HepG2 (cell line): ENCODE results near the gene PRSS22. TPM values are rescaled to one million over a fixed set of nuclear protein-coding genes. Genes with fewer than 3 reads are reported as not detected.

Experiments
- ELF1 ChIP-seq: sonication (generic); formaldehyde crosslinking; IDR thresholded peaks from 2 replicates; pipeline ENCODE4 v1.4.0; 2020; ENCODE audit warnings: missing genetic modification reagents
- GATAD1 ChIP-seq: IDR thresholded peaks from 2 replicates; pipeline ENCODE4 v1.6.1; 2016; ENCODE audit warnings: missing genetic modification reagents, missing compliant biosample characterization
- HES4 ChIP-seq: sonication (generic); formaldehyde crosslinking; IDR thresholded peaks from 2 replicates; pipeline ENCODE4 v1.9.0; 2021; ENCODE audit warnings: mild to moderate bottlenecking, missing genetic modification reagents, borderline replicate concordance
- HIVEP1 ChIP-seq: sonication (generic); formaldehyde crosslinking; IDR thresholded peaks from 2 replicates; pipeline ENCODE4 v1.4.0; 2020; ENCODE audit warnings: mild to moderate bottlenecking, missing genetic modification reagents
- IKZF1 ChIP-seq: fragments of 450-650 bp; IDR thresholded peaks from 2 replicates; pipeline ENCODE4 v1.7.1; 2016
- NFE2L1 ChIP-seq: sonication (generic); formaldehyde crosslinking; IDR thresholded peaks from 2 replicates; pipeline ENCODE4 v1.4.0; 2020; ENCODE audit warnings: missing genetic modification reagents, mild to moderate bottlenecking, borderline replicate concordance
- RNF2 ChIP-seq: fragments of 450-650 bp; conservative IDR thresholded peaks from 2 replicates; pipeline ENCODE4 v1.6.1; 2016; ENCODE audit warnings: low read depth
- SIN3A ChIP-seq: IDR thresholded peaks from 2 replicates; pipeline ENCODE4 v1.6.1; 2011; ENCODE audit warnings: low read depth, mild to moderate bottlenecking, control low read depth, low read length, borderline replicate concordance
- TBX2 ChIP-seq: sonication (generic); formaldehyde crosslinking; IDR thresholded peaks from 2 replicates; pipeline ENCODE4 v1.5.0; 2020; ENCODE audit warnings: missing genetic modification reagents, mild to moderate bottlenecking, borderline replicate concordance
- XRCC5 ChIP-seq: fragments of 200-400 bp; formaldehyde crosslinking; optimal IDR thresholded peaks from 2 replicates; pipeline ENCODE3; 2017; ENCODE audit warnings: mild to moderate bottlenecking, low read length
- ZBTB1 ChIP-seq: sonication (generic); formaldehyde crosslinking; IDR thresholded peaks from 2 replicates; pipeline ENCODE4 v1.4.0; 2020; ENCODE audit warnings: missing genetic modification reagents, borderline replicate concordance
- ZFP1 ChIP-seq: IDR thresholded peaks from 2 replicates; pipeline ENCODE4 v1.6.1; 2016
- ZNF256 ChIP-seq: sonication (generic); formaldehyde crosslinking; conservative IDR thresholded peaks from 2 replicates; pipeline ENCODE4 v1.4.0; 2020; ENCODE audit warnings: missing genetic modification reagents
- ZNF501 ChIP-seq: sonication (generic); formaldehyde crosslinking; IDR thresholded peaks from 2 replicates; pipeline ENCODE4 v1.5.1; 2020; ENCODE audit warnings: mild to moderate bottlenecking, moderate library complexity, missing genetic modification reagents
- ZNF7 ChIP-seq: IDR thresholded peaks from 2 replicates; pipeline ENCODE4 v1.6.1; 2016; ENCODE audit warnings: missing biosample characterization, missing genetic modification reagents
- ZSCAN30 ChIP-seq: sonication (generic); formaldehyde crosslinking; IDR thresholded peaks from 2 replicates; pipeline ENCODE4 v1.5.0; 2020; ENCODE audit warnings: mild to moderate bottlenecking, missing genetic modification reagents
- polyA plus RNA-seq, 8 experiments: library from polyadenylated mRNA; depleted of rRNA in 3 of 8; stranded (reverse) in 7 of 8; unstranded in 1 of 8; fragments of >200 nt; fragmentation: Illumina TruSeq in 4 of 8; extraction: Trizol in 4 of 8; gene quantifications; 2 replicates each; pipeline versions ENCODE4 v1.2.1 to v1.2.3, GENCODE V29; 2011 to 2016; ENCODE audit warnings: low read depth in 4 of 8, missing spikeins in 1 of 8, mixed read lengths in 1 of 8; ENCODE audit not compliant: insufficient read depth in 1 of 8
- total RNA-seq, 5 experiments: library from RNA; depleted of rRNA; stranded (reverse); fragments of >200 nt; fragmentation: Illumina TruSeq; extraction: Trizol; gene quantifications; 2 replicates each; pipeline ENCODE4 v1.2.3, GENCODE V29; 2016; ENCODE audit warnings: low read depth in 1 of 5
- TF ChIP-seq, protein P1 (sequence below), 2 experiments: IDR thresholded peaks; 2 replicates each; pipeline ENCODE4 v1.6.1; 2011 to 2012; ENCODE audit warnings: low read length in 2 of 2, borderline replicate concordance in 1 of 2, low read depth in 1 of 2, mild to moderate bottlenecking in 1 of 2, moderate library complexity in 1 of 2
- TF ChIP-seq, protein P2 (sequence below), 2 experiments: fragments of 450-650 bp in 1 of 2; sonication (generic) in 1 of 2; formaldehyde crosslinking; IDR thresholded peaks; 2 replicates each; pipeline versions ENCODE4 v1.5.0 to v1.8.0; 2020 to 2022; ENCODE audit warnings: mild to moderate bottlenecking in 1 of 2, missing genetic modification reagents in 1 of 2
- TF ChIP-seq, protein P3 (sequence below): sonication (generic); formaldehyde crosslinking; IDR thresholded peaks from 2 replicates; pipeline ENCODE4 v1.4.0; 2020; ENCODE audit warnings: missing genetic modification reagents, borderline replicate concordance
- TF ChIP-seq, protein P4 (sequence below): sonication (generic); formaldehyde crosslinking; IDR thresholded peaks from 2 replicates; pipeline ENCODE4 v1.5.0; 2020; ENCODE audit warnings: missing genetic modification reagents

The PRSS22 gene
- total and polyA plus RNA-seq, 2 of the 13 experiments (the other 11 are each of a cell fraction or from before 2014, with no cell fraction given): 0.24 to 0.32 TPM

DNA sequence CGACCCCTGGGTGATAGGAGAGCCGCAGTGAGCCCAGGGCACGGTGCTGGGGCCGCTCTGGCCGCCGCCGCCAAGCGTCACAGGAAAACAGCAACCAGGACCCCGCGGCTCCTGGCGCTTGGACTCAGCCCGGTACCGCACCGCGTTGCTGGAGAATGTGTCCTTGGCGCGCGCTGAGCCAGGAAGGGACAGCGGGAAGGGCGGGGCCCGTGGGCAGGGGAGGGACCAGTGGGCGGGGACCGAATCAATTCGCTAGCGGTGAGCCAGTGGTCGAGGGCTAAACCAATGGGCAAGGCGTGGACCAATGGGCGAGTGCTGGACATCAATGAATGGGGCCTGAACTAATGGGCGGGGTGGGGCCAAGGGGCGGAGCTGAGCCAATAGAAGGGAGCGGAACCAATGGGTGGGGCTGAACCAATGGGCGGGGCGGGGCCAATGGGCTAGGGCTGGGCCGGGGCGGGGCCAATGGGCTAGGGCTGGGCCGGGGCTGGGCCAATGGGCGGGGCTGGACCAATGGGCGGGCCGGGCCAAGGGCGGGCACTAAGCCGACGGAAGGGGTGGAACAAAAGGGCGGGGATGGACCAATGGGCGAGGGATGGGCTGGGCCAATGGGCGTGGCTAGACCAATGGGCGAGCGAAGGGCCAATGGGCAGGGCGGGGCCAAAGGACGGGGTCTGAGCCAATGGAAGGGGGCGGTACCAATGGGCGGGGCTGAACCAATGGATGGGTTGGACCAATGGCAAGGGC lies 47.4 kb upstream of the PRSS22 start (continued):
- no peak for TF ChIP-seq IKZF1
- TF ChIP-seq ZFP1 (CRISPR knock-in tag): no peak
- no peak for TF ChIP-seq HES4 (CRISPR knock-in tag)
- TF ChIP-seq, protein P1, sequence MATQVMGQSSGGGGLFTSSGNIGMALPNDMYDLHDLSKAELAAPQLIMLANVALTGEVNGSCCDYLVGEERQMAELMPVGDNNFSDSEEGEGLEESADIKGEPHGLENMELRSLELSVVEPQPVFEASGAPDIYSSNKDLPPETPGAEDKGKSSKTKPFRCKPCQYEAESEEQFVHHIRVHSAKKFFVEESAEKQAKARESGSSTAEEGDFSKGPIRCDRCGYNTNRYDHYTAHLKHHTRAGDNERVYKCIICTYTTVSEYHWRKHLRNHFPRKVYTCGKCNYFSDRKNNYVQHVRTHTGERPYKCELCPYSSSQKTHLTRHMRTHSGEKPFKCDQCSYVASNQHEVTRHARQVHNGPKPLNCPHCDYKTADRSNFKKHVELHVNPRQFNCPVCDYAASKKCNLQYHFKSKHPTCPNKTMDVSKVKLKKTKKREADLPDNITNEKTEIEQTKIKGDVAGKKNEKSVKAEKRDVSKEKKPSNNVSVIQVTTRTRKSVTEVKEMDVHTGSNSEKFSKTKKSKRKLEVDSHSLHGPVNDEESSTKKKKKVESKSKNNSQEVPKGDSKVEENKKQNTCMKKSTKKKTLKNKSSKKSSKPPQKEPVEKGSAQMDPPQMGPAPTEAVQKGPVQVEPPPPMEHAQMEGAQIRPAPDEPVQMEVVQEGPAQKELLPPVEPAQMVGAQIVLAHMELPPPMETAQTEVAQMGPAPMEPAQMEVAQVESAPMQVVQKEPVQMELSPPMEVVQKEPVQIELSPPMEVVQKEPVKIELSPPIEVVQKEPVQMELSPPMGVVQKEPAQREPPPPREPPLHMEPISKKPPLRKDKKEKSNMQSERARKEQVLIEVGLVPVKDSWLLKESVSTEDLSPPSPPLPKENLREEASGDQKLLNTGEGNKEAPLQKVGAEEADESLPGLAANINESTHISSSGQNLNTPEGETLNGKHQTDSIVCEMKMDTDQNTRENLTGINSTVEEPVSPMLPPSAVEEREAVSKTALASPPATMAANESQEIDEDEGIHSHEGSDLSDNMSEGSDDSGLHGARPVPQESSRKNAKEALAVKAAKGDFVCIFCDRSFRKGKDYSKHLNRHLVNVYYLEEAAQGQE (IDR thresholded peaks at IDR 0.05; ENCODE audit: borderline replicate concordance in 1 of 2, low read depth in 1 of 2, low read length in 2 of 2): peak in 1 of 2 experiments; percentile 79; a peak in 2 of 4 replicates
- peak; percentile 80; the same call in 1 of the 2 replicates for TF ChIP-seq SIN3A
- no peak for TF ChIP-seq RNF2
- TF ChIP-seq ZNF7: no peak
- TF ChIP-seq ZBTB1 (CRISPR knock-in tag): no peak
- peak; percentile 78 for TF ChIP-seq ELF1 (CRISPR knock-in tag)
- TF ChIP-seq ZNF256: no peak; the same call in 1 of the 2 replicates
- TF ChIP-seq ZSCAN30 (CRISPR knock-in tag): no peak
- TF ChIP-seq TBX2: 0 out of 2 replicates have a peak, but pooled peaks have one; percentile 7
- TF ChIP-seq HIVEP1: no peak
- TF ChIP-seq, protein P2, sequence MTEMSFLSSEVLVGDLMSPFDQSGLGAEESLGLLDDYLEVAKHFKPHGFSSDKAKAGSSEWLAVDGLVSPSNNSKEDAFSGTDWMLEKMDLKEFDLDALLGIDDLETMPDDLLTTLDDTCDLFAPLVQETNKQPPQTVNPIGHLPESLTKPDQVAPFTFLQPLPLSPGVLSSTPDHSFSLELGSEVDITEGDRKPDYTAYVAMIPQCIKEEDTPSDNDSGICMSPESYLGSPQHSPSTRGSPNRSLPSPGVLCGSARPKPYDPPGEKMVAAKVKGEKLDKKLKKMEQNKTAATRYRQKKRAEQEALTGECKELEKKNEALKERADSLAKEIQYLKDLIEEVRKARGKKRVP (CRISPR knock-in tag; IDR thresholded peaks at IDR 0.05): 0 out of 4 replicates have a peak, but pooled peaks of 1 of the 2 experiments have one; percentile 45
- TF ChIP-seq, protein P3, sequence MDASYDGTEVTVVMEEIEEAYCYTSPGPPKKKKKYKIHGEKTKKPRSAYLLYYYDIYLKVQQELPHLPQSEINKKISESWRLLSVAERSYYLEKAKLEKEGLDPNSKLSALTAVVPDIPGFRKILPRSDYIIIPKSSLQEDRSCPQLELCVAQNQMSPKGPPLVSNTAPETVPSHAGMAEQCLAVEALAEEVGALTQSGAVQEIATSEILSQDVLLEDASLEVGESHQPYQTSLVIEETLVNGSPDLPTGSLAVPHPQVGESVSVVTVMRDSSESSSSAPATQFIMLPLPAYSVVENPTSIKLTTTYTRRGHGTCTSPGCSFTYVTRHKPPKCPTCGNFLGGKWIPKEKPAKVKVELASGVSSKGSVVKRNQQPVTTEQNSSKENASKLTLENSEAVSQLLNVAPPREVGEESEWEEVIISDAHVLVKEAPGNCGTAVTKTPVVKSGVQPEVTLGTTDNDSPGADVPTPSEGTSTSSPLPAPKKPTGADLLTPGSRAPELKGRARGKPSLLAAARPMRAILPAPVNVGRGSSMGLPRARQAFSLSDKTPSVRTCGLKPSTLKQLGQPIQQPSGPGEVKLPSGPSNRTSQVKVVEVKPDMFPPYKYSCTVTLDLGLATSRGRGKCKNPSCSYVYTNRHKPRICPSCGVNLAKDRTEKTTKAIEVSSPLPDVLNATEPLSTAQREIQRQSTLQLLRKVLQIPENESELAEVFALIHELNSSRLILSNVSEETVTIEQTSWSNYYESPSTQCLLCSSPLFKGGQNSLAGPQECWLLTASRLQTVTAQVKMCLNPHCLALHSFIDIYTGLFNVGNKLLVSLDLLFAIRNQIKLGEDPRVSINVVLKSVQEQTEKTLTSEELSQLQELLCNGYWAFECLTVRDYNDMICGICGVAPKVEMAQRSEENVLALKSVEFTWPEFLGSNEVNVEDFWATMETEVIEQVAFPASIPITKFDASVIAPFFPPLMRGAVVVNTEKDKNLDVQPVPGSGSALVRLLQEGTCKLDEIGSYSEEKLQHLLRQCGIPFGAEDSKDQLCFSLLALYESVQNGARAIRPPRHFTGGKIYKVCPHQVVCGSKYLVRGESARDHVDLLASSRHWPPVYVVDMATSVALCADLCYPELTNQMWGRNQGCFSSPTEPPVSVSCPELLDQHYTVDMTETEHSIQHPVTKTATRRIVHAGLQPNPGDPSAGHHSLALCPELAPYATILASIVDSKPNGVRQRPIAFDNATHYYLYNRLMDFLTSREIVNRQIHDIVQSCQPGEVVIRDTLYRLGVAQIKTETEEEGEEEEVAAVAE (CRISPR knock-in tag): 0 out of 2 replicates have a peak, but pooled peaks have one; percentile 34
- TF ChIP-seq, protein P4, sequence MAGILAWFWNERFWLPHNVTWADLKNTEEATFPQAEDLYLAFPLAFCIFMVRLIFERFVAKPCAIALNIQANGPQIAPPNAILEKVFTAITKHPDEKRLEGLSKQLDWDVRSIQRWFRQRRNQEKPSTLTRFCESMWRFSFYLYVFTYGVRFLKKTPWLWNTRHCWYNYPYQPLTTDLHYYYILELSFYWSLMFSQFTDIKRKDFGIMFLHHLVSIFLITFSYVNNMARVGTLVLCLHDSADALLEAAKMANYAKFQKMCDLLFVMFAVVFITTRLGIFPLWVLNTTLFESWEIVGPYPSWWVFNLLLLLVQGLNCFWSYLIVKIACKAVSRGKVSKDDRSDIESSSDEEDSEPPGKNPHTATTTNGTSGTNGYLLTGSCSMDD: no peak
- peak; percentile 66; the same call in 1 of the 2 replicates for TF ChIP-seq GATAD1 (CRISPR knock-in tag)
- no peak for TF ChIP-seq NFE2L1 (CRISPR knock-in tag)
- peak; percentile 15; the same call in 1 of the 2 replicates for TF ChIP-seq ZNF501 (CRISPR knock-in tag)
- no peak for TF ChIP-seq XRCC5
